Measurements from ENCODE around the gene MAP1B. TPM values are rescaled to one million over a fixed set of nuclear protein-coding genes. Genes with fewer than 3 reads are reported as not detected.

The MAP1B gene
- total and polyA plus RNA-seq, 9 of the 15 experiments (the other 6 are each of a cell fraction or from before 2014, with no cell fraction given), result 5.2 to 66.1 (median 17.3) TPM

GRCh38 chr5:72244862-72245371 is 137.6 kb downstream of the MAP1B start (continued):
- TF ChIP-seq, protein P1, sequence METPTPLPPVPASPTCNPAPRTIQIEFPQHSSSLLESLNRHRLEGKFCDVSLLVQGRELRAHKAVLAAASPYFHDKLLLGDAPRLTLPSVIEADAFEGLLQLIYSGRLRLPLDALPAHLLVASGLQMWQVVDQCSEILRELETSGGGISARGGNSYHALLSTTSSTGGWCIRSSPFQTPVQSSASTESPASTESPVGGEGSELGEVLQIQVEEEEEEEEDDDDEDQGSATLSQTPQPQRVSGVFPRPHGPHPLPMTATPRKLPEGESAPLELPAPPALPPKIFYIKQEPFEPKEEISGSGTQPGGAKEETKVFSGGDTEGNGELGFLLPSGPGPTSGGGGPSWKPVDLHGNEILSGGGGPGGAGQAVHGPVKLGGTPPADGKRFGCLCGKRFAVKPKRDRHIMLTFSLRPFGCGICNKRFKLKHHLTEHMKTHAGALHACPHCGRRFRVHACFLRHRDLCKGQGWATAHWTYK (CRISPR knock-in tag; IDR thresholded peaks at IDR 0.05), result peak; percentile 65; the same call in 1 of the 2 replicates
- TF ChIP-seq ZNF511 (CRISPR knock-in tag; IDR thresholded peaks at IDR 0.05), result no peak
- 0 out of 2 replicates have a peak, but pooled peaks have one; percentile 19 for TF ChIP-seq OTX1 (CRISPR knock-in tag; IDR thresholded peaks at IDR 0.05)
- TF ChIP-seq ZNF212 (CRISPR knock-in tag; IDR thresholded peaks at IDR 0.05), result 0 out of 2 replicates have a peak, but pooled peaks have one; percentile 26
- TF ChIP-seq GATAD2B (IDR thresholded peaks at IDR 0.05; ENCODE audit: borderline replicate concordance), result peak; percentile 57; the same call in 1 of the 2 replicates
- 0 out of 2 replicates have a peak, but pooled peaks have one; percentile 22 for TF ChIP-seq ZNF324 (CRISPR knock-in tag; IDR thresholded peaks at IDR 0.05)
- TF ChIP-seq ARID1B (IDR thresholded peaks at IDR 0.05), result 0 out of 2 replicates have a peak, but pooled peaks have one; percentile 30
- TF ChIP-seq ZBTB17 (CRISPR knock-in tag; IDR thresholded peaks at IDR 0.05), result 0 out of 2 replicates have a peak, but pooled peaks have one; percentile 29
- 0 out of 2 replicates have a peak, but pooled peaks have one; percentile 74 for TF ChIP-seq TCF15 (CRISPR knock-in tag; IDR thresholded peaks at IDR 0.05)
- 0 out of 2 replicates have a peak, but pooled peaks have one; percentile 16 for TF ChIP-seq NCOR1 (IDR thresholded peaks at IDR 0.05)
- peak; percentile 37; the same call in 1 of the 2 replicates for TF ChIP-seq SMAD4 (CRISPR knock-in tag; conservative IDR thresholded peaks at IDR 0.05)
- 0 out of 2 replicates have a peak, but pooled peaks have one; percentile 33 for TF ChIP-seq NCOA6 (IDR thresholded peaks at IDR 0.05)
- TF ChIP-seq EHMT2 (IDR thresholded peaks at IDR 0.05), result peak; percentile 32; the same call in 1 of the 2 replicates
- 0 out of 2 replicates have a peak, but pooled peaks have one; percentile 11 for TF ChIP-seq SOX6 (IDR thresholded peaks at IDR 0.05)
- 0 out of 2 replicates have a peak, but pooled peaks have one; percentile 24 for TF ChIP-seq MTA3 (IDR thresholded peaks at IDR 0.05; ENCODE audit: borderline replicate concordance)
- 0 out of 2 replicates have a peak, but pooled peaks have one; percentile 30 for TF ChIP-seq SMC3 (conservative IDR thresholded peaks at IDR 0.05; ENCODE audit: insufficient read depth, low read depth, low read length)
- 0 out of 2 replicates have a peak, but pooled peaks have one; percentile 27 for TF ChIP-seq ESRRA (IDR thresholded peaks at IDR 0.05; ENCODE audit: borderline replicate concordance, low read depth)
- TF ChIP-seq TCFL5 (CRISPR knock-in tag; conservative IDR thresholded peaks at IDR 0.05), result no peak
- no peak for TF ChIP-seq PTBP1 (IDR thresholded peaks at IDR 0.05; ENCODE audit: low read depth, low read length)
- TF ChIP-seq HMBOX1 (IDR thresholded peaks at IDR 0.05), result peak; percentile 53
- peak in 1 of 2 experiments; percentile 59; a peak in 1 of 4 replicates for TF ChIP-seq RCOR1 (IDR thresholded peaks at IDR 0.05; ENCODE audit: borderline replicate concordance in 1 of 2, low read depth in 2 of 2, low read length in 2 of 2)
- TF ChIP-seq FOXP4 (CRISPR knock-in tag; IDR thresholded peaks at IDR 0.05; ENCODE audit: borderline replicate concordance), result no peak
- TF ChIP-seq HMG20A (CRISPR knock-in tag; conservative IDR thresholded peaks at IDR 0.05), result no peak

All from K562 (cell line).